Measurements from ENCODE around the gene EIF4G3.

- TF ChIP-seq CTCF (IDR thresholded peaks at IDR 0.05 in 2 of 3, conservative IDR thresholded peaks at IDR 0.05 in 1 of 3; ENCODE audit: control insufficient read depth in 2 of 3, extremely low read depth in 1 of 3, insufficient read depth in 1 of 3, low read depth in 3 of 3, low read length in 3 of 3): no peak
- TF ChIP-seq ATF2 (IDR thresholded peaks at IDR 0.05; ENCODE audit: low read length): no peak
- TF ChIP-seq EZH2 (IDR thresholded peaks at IDR 0.05; ENCODE audit: borderline replicate concordance, control insufficient read depth, low read depth, low read length): no peak
- TF ChIP-seq JUNB (IDR thresholded peaks at IDR 0.05): no peak
- no peak for TF ChIP-seq TAF1 (IDR thresholded peaks at IDR 0.05; ENCODE audit: borderline replicate concordance, low read depth, low read length)
- no peak for TF ChIP-seq POLR2AphosphoS5 (IDR thresholded peaks at IDR 0.05; ENCODE audit: low read length)
Observed at GRCh38 chr1:21089731-21090130, 87.0 kb downstream of the EIF4G3 start.

Measured in GM12878 (cell line).